HepG2 (cell line): ENCODE data around the gene AK8. TPM values are rescaled to one million over a fixed set of nuclear protein-coding genes. Genes with fewer than 3 reads are reported as not detected.

Experiments used
- ATAC-seq: fragments of 200-7000 bp; cut with Tn5 transposase; 3 replicates; pipeline ENCODE4 v1.9.1; 2020; ENCODE audit warnings: mild to moderate bottlenecking, moderate library complexity
- BruUV-seq: library from RNA; stranded (reverse); fragments of 400-500 nt; replicated peaks from 2 replicates; lab custom pipeline; 2021; lab: Mats Ljungman, UMichigan
- CTCF ChIA-PET: fragments of 300-600 bp; formaldehyde crosslinking; extraction: SDS; loops from one replicate; lab custom pipeline; 2021; ENCODE audit warnings: low total read pairs, inconsistent platforms, low intra/inter-chr PET ratio; lab: Yijun Ruan, JAX
- POLR2A ChIA-PET: fragments of 350-600 bp; sonication (Branson Sonifier 250); formaldehyde crosslinking; loops from one replicate; lab custom pipeline; 2020; ENCODE audit warnings: antibody characterized with exemption, inconsistent platforms; lab: Yijun Ruan, JAX
- DNase-seq: peaks from one replicate; pipeline ENCODE4 v3.0.0-alpha.2; 2015; ENCODE audit warnings: low spot score
- FAIRE-seq: peaks from 3 replicates; lab custom pipeline; 2011; peaks lifted over from hg19 to GRCh38; lab: Jason Lieb, UNC
- H2AFZ ChIP-seq: one replicate; pipeline ENCODE4 v1.6.1; 2011; ENCODE audit warnings: low read length, inconsistent platforms
- H3K27ac ChIP-seq: fragments of 300-600 bp; 3 replicates; pipeline ENCODE4 v1.8.0; 2011; ENCODE audit warnings: mixed run types, mild to moderate bottlenecking, mixed read lengths, low read length, inconsistent platforms; ENCODE audit not compliant: insufficient read depth; ENCODE audit errors: extremely low read length
- H3K27me3 ChIP-seq, 2 experiments: fragments of 200-600 bp in 1 of 2; 2 replicates in 1 of 2; 3 replicates in 1 of 2; pipeline versions ENCODE4 v1.6.0 to v1.8.0; 2011; ENCODE audit warnings: low read length in 2 of 2, mild to moderate bottlenecking in 2 of 2, moderate library complexity in 2 of 2, inconsistent platforms in 1 of 2; ENCODE audit not compliant: insufficient read depth in 2 of 2, control insufficient read depth in 1 of 2
- H3K36me3 ChIP-seq, 2 experiments: fragments of 200-600 bp in 1 of 2; replicated peaks in 1 of 2; 2 replicates in 1 of 2; 3 replicates in 1 of 2; pipeline versions ENCODE4 v1.5.1 to v1.8.0; 2011; ENCODE audit warnings: low read length in 2 of 2, inconsistent platforms in 1 of 2; ENCODE audit not compliant: insufficient read depth in 2 of 2, control insufficient read depth in 1 of 2
- H3K4me1 ChIP-seq: 2 replicates; pipeline ENCODE4 v1.5.1; 2012; ENCODE audit warnings: low read length, inconsistent platforms; ENCODE audit not compliant: insufficient read depth
- H3K4me2 ChIP-seq: 2 replicates; pipeline ENCODE4 v1.6.0; 2011; ENCODE audit warnings: low read depth, low read length, inconsistent platforms
- H3K4me3 ChIP-seq, 3 experiments: fragments of 200-600 bp in 1 of 3; sonication (generic), shearing (Covaris generic) in 1 of 3; replicated peaks in 1 of 3; 2 replicates each; pipeline ENCODE4 v1.5.1; 2011 to 2016; ENCODE audit warnings: low read length in 3 of 3, inconsistent platforms in 2 of 3, low read depth in 2 of 3, mild to moderate bottlenecking in 2 of 3, control low read depth in 1 of 3, mixed read lengths in 1 of 3; ENCODE audit not compliant: insufficient read depth in 1 of 3
- H3K79me2 ChIP-seq: one replicate; pipeline ENCODE4 v1.6.1; 2011; ENCODE audit warnings: low read length, inconsistent platforms; ENCODE audit not compliant: insufficient read depth
- H3K9ac ChIP-seq: 2 replicates; pipeline ENCODE4 v1.6.0; 2011; ENCODE audit warnings: mild to moderate bottlenecking, low read depth, low read length, inconsistent platforms; ENCODE audit not compliant: insufficient read depth
- H3K9me3 ChIP-seq: 2 replicates; pipeline ENCODE4 v1.5.1; 2012; ENCODE audit warnings: mild to moderate bottlenecking, low read length
- H4K20me1 ChIP-seq: 2 replicates; pipeline ENCODE4 v1.6.0; 2011; ENCODE audit warnings: inconsistent platforms, mild to moderate bottlenecking, low read length, moderate library complexity; ENCODE audit not compliant: insufficient read depth
- ARID3A ChIP-seq: IDR thresholded peaks from 2 replicates; pipeline ENCODE4 v1.6.1; 2012; ENCODE audit warnings: low read depth, low read length, improper control_type of control experiment
- PCBP2 ChIP-seq: fragments of 200-400 bp; formaldehyde crosslinking; optimal IDR thresholded peaks from 2 replicates; pipeline ENCODE3; 2018; ENCODE audit warnings: low read length, low read depth; ENCODE audit not compliant: poor library complexity, severe bottlenecking
- RBFOX2 ChIP-seq: fragments of 200-400 bp; formaldehyde crosslinking; IDR thresholded peaks from 2 replicates; pipeline ENCODE4 v1.6.1; 2017; ENCODE audit warnings: low read depth, mild to moderate bottlenecking, low read length
- U2AF2 ChIP-seq: fragments of 200-400 bp; formaldehyde crosslinking; IDR thresholded peaks from 2 replicates; pipeline ENCODE4 v1.6.1; 2017; ENCODE audit warnings: low read depth, mild to moderate bottlenecking, low read length
- ZNF235 ChIP-seq: sonication (generic); formaldehyde crosslinking; IDR thresholded peaks from 2 replicates; pipeline ENCODE4 v1.8.1; 2023; ENCODE audit warnings: mild to moderate bottlenecking, missing genetic modification reagents, borderline replicate concordance
- ZNF317 ChIP-seq: sonication (generic); formaldehyde crosslinking; IDR thresholded peaks from 2 replicates; pipeline ENCODE4 v1.5.0; 2020; ENCODE audit warnings: mild to moderate bottlenecking, missing genetic modification reagents
- ZNF326 ChIP-seq: sonication (generic); formaldehyde crosslinking; IDR thresholded peaks from 2 replicates; pipeline ENCODE4 v1.4.0; 2020; ENCODE audit warnings: missing genetic modification reagents, borderline replicate concordance
- ZNF646 ChIP-seq: sonication (generic); formaldehyde crosslinking; IDR thresholded peaks from 2 replicates; pipeline ENCODE4 v1.9.0; 2021; ENCODE audit warnings: mild to moderate bottlenecking, missing genetic modification reagents
- ZNF704 ChIP-seq: sonication (generic); formaldehyde crosslinking; IDR thresholded peaks from 2 replicates; pipeline ENCODE4 v1.8.1; 2023; ENCODE audit warnings: mild to moderate bottlenecking, inconsistent platforms, moderate library complexity, missing genetic modification reagents, borderline replicate concordance
- WGBS: methylation state at CpG from one replicate; pipeline ENCODE4 v1.1.6; 2017; ENCODE audit warnings: low lambda C conversion rate; 5-methylcytosine and 5-hydroxymethylcytosine counted together
- in situ Hi-C: cut with HindIII; loops from 2 replicates; pipeline ENCODE4 v1.10.0; 2017; ENCODE audit warnings: low pct_unique_long_range_greater_than_20kb; ENCODE audit not compliant: extremely low pct_ligation_motif_present
- intact Hi-C: fragments of 100-400 bp; cut with micrococcal nuclease; formaldehyde crosslinking; loops from one replicate; pipeline ENCODE4 v1.10.0; 2022; ENCODE audit not compliant: unreplicated experiment
- polyA plus RNA-seq, 8 experiments: library from polyadenylated mRNA; depleted of rRNA in 3 of 8; stranded (reverse) in 7 of 8; unstranded in 1 of 8; fragments of >200 nt; fragmentation: Illumina TruSeq in 4 of 8; extraction: Trizol in 4 of 8; gene quantifications; 2 replicates each; pipeline versions ENCODE4 v1.2.1 to v1.2.3, GENCODE V29; 2011 to 2016; ENCODE audit warnings: low read depth in 4 of 8, missing spikeins in 1 of 8, mixed read lengths in 1 of 8; ENCODE audit not compliant: insufficient read depth in 1 of 8
- total RNA-seq, 5 experiments: library from RNA; depleted of rRNA; stranded (reverse); fragments of >200 nt; fragmentation: Illumina TruSeq; extraction: Trizol; gene quantifications; 2 replicates each; pipeline ENCODE4 v1.2.3, GENCODE V29; 2016; ENCODE audit warnings: low read depth in 1 of 5

The AK8 gene
- total and polyA plus RNA-seq, 2 of the 13 experiments (the other 11 are each of a cell fraction or from before 2014, with no cell fraction given): 0.11 TPM; not detected in 1

- TF ChIP-seq ZNF235 (CRISPR knock-in tag) (no peak), ZNF326 (CRISPR knock-in tag) (no peak), U2AF2 (no peak), ZNF704 (CRISPR knock-in tag) (no peak), PCBP2 (no peak)
Measured at GRCh38 chr9:132783006-132783405, 95.1 kb downstream of the AK8 start (continued).

GRCh38 chr9:132782037-132782436 lies 96.0 kb downstream of the AK8 start:
- in situ Hi-C loops (no loop called here), intact Hi-C loops (no loop called here)
- H3K27ac ChIP-seq: no peak overlapping the region
- ATAC-seq (no peak), DNase-seq (no peak), FAIRE-seq (no peak)
- WGBS: 4% methylated on average over 9 of the region's 9 CpGs
- H3K27me3 ChIP-seq: peaks cover 0 to 35% of the 10 kb centered on the region in 2 experiments
- CTCF ChIA-PET: no interaction called here
- no peaks in the 10 kb centered on the region for H3K9me3 ChIP-seq
- no peak overlapping the region for H3K4me3 ChIP-seq
- no TSS peak for BruUV-seq
- no peaks in the 10 kb centered on the region for H4K20me1 ChIP-seq
- H3K36me3 ChIP-seq: no peaks in the 10 kb centered on the region
- no peak for TF ChIP-seq ZNF317 (CRISPR knock-in tag)
- no peak for TF ChIP-seq ARID3A
- TF ChIP-seq ZNF646 (CRISPR knock-in tag): no peak
- TF ChIP-seq RBFOX2: no peak
- no peak overlapping the region for H3K4me2 ChIP-seq
- POLR2A ChIA-PET: no interaction called here
- H3K9ac ChIP-seq: no peak overlapping the region
- H3K4me1 ChIP-seq: no peaks in the 10 kb centered on the region
- no peak overlapping the region for H2AFZ ChIP-seq
- no peaks in the 10 kb centered on the region for H3K79me2 ChIP-seq
